Measurements from ENCODE around the gene C16orf92.

C16orf92 gene

DNA sequence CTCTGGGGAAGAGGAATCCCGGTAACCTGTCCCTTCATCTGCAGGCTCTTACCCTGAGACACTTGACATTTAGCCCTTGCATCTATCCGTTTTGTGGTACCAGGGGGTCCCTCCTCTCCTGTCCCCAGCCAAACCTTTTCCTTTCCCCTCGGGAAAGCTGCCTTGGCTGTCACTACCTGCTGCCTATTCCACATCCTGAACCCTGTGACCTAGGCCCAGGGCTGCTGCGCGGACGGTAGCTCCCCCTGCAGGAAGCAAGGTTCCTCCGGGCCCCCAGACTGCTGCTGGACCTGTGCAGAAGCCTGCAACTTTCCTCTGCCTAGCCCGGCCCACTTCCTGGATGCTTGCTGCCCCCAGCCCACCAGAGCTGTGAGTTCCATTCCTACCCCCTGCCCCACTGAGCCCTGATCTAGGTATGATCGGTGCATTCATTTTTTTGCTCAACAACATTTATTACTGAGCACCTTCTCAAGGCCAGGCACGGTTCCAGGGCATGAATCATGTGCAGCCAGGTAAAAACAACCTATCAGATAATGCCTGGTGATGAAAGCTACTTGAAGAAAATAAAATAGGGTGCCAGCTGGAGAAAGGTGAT lies 32.1 kb downstream of the C16orf92 start:
- DNase-seq (ENCODE audit: low read depth in 1 of 2, low spot score in 1 of 2), result no peak

DNA sequence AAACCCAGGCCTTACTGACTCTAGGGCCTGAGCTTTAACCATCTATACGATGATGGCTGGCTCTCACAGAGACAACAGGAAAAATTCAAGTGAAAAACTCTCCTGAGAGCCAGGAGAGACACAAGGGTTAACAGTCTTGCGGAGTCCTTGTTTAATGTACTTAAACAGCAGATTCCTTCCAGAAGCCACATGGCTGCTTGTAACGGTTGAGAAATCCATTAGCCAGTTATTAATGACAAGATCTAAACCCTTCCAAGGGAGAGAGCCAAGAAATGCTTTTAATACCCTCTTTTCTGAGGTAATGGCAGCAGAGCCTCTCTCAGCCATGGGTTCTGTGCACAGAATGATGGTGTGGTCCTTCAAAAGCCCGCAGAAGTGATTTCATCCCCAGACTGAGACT lies 37.3 kb downstream of the C16orf92 start:
- DNase-seq (ENCODE audit: low read depth in 1 of 2, low spot score in 1 of 2), result no peak

DNA sequence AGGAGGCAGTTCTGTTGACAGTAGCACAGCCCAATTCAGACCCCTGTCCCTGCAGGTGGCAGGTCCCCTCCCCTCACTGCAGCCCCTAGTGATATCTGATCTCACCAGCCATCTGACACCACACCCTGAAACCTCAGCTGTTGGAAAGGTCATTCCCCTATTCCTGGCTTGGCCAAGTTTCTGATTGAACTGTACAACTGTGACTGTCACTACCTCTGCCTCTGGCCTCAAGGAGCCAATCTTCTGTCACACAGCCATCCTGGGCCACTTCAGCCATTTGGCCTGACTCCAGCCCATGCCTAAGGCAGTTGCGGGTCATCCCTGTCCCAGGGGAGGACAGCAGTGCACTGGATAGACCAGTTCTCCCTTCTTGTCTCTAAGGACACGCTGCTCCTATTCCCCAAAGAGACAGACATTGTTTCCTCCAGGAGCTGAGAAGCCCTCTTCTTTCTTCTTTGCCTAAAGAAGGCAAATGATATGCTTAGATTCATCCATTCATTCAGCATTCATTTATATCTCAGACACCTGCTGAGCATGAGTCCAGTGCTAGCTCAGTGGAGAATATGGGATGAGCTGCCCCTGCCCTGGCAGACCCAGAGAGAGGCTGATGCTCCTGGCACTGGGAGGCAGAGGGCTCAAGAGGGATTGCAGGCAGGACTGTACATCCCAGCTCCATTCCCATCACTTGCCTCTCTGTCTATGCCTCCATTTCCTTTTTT lies 38.0 kb downstream of the C16orf92 start:
- no peak for DNase-seq (ENCODE audit: low read depth in 1 of 2, low spot score in 1 of 2)

DNA sequence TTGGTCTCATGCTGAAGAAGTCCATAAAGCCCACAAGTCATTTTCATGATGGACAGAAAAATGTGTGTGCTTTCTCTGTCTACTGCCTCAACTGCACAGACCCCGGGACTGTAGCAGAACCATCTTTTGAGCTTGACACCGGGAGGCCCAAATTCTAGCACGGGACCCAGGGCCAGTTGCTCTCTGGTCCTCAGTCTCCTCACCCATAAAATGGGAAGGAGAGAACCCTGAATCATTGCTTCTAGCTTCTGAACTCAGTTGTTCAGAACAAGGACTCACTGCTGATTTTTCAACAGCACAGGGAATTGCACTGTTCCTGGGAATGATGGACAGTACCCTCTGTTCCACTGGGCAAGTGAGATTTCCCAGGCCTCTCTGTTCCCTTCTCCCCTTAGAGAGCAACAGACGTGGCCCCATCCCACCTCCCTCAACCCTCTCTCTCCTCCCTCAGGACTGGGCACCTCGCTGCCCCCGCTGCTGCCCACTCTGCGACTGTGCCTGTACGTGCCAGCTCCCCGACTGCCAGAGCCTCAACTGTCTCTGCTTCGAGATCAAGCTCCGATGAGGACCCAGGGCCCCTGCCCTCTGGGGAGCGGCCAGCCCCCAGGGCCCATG lies 40.4 kb downstream of the C16orf92 start:
- no peak for DNase-seq (ENCODE audit: low read depth in 1 of 2, low spot score in 1 of 2)

DNA sequence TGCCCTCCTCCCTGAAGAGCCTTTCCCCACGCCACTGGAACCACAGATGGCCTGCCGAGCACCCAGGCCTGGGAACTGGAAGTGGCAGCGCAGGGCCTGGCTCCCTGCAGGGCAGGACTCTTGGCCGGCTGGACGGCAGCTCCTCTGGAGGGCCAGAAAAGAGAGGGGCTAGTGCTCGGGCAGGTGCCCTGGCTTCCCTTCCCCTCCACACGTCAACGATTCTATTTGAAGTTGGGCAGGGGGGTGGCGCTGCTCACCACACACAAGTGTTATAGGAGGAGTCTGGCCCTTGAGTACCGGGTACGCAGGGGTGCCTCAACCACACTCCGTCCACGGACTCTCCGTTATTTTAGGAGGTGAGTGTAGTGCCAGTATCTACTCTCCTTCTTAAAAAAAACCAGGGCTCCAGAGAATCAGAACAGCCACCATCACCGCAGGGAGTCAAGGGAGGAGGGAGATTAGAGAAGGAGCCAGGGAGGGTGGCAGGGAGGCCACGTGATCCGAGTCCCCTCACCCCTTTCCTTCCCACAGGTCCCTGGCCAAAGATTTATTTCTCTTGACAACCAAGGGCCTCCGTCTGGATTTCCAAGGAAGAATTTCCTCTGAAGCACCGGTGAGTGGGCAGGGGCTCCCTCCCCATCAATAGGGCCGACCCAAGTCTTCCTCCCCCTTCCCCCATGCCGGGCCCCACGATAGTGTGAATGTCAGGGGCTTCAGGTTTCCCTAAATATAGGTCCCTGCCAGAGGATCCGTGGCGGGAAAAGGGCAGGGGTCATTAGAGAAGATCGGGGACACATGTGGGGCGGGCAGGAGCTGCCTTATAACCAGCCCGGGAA lies 41.1 kb downstream of the C16orf92 start:
- DNase-seq (ENCODE audit: low read depth in 1 of 2, low spot score in 1 of 2), result peak; percentile 39 to 45

DNA sequence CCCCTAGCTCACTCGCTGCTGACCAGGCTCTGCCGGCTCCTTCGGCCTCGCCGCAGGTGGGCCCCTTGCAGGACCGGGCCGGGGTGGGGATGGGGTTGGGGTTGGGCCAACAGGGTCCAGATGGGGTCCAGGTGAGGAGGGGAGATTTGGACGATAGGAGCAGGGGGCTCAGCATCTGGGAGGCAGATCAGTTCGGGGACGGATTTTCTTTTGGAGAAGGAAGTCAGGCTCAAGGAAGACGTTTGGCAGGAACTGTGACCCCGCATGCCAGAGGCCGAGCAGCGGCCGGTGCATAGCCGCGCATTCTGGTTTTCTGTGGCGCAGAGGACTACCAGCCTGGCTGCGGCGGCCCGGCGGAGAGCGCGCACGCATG lies 41.7 kb downstream of the C16orf92 start:
- DNase-seq (ENCODE audit: low read depth in 1 of 2, low spot score in 1 of 2), result no peak

DNA sequence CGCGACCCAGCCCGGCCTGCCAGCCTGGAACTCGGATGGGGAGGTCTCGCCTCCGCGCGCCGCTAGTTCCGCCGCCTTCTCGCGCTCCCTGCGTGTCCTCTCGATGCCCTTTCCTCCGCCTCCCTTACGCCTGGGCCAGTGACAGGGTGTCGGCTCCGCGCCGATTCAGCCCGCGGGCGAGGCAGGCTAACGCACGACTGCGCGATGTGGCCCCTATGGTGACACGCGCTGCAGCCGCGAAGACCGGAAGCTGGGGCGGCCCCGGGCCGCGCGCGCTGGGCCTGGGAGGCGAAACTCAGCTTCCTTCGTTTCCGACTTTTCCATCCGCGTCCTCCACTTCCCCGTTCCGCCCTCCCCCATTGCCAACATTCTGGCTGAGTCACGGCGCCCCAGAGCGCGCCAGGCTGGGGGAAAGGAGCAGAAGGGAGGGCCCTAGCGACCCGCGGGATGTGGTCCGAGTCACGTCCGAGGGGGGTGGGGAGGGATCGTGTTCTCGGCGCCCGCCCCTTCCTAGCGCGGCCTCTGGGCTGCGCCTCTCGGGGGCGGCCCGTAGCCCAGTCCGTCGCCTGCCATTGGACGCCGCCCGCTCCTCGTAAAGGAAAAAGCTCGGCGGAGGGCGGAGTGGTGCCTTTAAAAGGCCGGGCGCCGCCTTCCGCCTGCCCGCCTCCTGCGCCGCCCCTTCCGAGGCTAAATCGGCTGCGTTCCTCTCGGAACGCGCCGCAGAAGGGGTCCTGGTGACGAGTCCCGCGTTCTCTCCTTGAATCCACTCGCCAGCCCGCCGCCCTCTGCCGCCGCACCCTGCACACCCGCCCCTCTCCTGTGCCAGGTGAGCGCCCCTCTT lies 42.3 kb downstream of the C16orf92 start, which contains the start of gene ALDOA:
Gene ALDOA (plus strand): TSS at position 659 of the 841 bp plus-strand sequence. CDS start 1,138 bp downstream, outside the sequence.
- DNase-seq (ENCODE audit: low read depth in 1 of 2, low spot score in 1 of 2), result peak; percentile 87 to 92

DNA sequence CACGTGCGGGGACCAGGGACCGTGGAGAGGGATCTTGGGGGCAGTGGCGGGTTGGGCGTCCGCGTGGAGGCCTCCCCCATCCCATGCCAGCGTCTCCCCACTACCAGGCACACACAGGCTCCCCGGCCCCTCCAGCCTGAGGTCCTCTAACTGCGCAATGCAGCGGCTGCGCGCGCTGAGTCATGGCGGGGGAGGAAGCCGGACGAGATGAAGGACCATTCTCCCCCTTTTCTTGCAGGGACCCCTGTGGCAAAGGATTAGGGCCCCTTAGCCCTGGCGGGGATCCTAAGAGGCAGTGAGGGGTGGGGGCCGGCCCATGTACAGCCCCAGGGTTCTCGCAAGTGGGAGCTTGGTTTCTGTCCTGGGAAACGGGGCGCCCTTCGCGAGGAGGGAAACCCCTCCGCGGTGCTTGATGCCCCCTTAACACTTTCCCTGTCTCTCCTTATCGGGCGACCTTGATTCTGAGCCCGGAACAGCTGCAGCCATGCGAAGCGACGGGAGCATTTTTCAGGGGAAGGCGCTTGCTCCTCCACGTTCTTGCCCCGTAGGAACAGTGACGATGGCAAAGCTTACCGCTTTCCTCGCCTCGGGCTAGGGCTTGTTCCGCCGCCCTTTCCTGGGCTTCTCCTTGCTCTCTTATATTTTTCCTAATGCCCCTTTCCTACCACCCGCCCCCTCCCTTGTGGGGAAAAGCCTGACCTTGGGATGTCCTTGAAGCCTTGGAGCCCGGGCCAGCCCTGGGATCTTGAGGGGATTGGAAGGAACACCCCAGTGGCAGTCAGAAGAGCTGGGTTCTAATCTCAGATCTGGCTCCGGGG lies 43.2 kb downstream of the C16orf92 start:
- no peak for DNase-seq (ENCODE audit: low read depth in 1 of 2, low spot score in 1 of 2)

DNA sequence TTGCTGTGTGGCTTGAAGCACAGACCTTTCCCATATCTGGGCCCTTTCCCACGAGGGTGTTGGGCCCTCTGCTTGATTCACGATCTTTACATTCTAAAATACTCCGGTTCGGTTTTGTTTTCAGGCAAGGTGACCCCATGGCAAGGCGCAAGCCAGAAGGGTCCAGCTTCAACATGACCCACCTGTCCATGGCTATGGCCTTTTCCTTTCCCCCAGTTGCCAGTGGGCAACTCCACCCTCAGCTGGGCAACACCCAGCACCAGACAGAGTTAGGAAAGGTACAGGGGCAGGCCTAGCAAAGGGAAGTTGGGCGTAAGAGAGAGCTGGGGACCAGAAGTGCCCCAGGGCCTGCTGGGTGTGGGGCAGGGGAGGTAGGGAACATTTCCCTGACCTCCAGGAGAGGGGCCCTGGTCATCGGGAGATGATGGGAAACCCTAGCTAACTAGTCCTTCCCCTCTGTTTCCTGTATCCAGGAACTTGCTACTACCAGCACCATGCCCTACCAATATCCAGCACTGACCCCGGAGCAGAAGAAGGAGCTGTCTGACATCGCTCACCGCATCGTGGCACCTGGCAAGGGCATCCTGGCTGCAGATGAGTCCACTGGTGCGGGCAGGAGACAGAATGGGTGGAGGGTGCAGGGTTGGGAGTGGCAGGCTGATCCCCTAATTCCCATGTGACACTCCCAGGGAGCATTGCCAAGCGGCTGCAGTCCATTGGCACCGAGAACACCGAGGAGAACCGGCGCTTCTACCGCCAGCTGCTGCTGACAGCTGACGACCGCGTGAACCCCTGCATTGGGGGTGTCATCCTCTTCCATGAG lies 44.0 kb downstream of the C16orf92 start:
- no peak for DNase-seq (ENCODE audit: low read depth in 1 of 2, low spot score in 1 of 2)

DNA sequence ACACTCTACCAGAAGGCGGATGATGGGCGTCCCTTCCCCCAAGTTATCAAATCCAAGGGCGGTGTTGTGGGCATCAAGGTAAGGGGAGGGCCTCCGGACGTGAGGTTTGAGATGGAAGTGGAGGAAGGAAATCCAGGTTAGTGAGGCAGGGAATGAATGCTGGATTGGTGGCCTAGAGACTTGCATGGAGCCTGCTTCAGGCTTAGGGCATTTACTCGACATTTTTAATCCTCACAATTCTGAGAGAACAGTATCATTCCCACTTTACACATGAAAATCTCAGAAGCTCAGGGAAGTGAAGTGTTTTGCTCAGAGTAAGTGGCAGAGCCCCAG lies 44.6 kb downstream of the C16orf92 start:
- no peak for DNase-seq (ENCODE audit: low read depth in 1 of 2, low spot score in 1 of 2)

DNA sequence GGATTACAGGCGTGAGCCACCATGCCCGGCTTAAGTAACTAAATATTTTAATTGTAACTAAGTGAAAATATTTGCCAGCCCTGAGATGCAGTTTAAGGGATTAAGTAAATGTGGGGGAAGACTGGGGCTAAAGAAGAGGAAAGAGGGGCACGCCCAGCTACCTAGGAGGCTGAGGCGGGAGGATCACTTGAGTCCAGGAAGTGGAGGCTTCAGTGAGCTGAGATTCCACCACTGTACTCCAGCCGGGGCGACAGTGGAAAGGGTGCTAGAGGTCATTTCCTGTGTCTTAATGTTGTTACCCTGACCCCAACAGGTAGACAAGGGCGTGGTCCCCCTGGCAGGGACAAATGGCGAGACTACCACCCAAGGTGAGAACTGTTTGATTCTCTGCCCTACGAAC lies 45.3 kb downstream of the C16orf92 start:
- DNase-seq (ENCODE audit: low read depth in 1 of 2, low spot score in 1 of 2), result no peak

DNA sequence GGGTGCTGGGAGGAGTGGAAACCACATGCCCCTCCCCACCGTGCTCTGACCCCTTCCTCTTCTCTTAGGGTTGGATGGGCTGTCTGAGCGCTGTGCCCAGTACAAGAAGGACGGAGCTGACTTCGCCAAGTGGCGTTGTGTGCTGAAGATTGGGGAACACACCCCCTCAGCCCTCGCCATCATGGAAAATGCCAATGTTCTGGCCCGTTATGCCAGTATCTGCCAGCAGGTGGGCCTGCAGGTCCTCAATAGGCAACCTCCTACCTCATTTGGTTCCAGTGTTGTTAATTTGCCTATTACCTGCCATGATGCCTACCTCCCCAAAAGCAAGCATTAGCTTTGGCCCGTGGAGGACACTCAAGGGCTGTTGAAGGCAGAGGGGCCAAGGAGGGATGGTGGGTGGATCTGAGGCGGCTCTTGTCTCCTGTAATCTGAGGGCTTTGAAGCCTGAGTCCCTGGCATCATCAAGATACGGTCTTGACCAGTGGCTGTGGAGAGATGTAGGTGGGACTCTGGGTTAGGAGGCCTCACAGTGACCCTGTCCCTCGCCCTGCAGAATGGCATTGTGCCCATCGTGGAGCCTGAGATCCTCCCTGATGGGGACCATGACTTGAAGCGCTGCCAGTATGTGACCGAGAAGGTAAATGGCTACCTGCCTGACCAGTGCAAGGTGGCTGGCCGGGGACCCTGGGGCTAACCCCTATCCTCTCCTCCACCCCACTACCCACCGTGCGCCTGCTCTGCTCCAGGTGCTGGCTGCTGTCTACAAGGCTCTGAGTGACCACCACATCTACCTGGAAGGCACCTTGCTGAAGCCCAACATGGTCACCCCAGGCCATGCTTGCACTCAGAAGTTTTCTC lies 46.0 kb downstream of the C16orf92 start:
- DNase-seq (ENCODE audit: low read depth in 1 of 2, low spot score in 1 of 2), result peak in 1 of 2 donors; percentile 34

DNA sequence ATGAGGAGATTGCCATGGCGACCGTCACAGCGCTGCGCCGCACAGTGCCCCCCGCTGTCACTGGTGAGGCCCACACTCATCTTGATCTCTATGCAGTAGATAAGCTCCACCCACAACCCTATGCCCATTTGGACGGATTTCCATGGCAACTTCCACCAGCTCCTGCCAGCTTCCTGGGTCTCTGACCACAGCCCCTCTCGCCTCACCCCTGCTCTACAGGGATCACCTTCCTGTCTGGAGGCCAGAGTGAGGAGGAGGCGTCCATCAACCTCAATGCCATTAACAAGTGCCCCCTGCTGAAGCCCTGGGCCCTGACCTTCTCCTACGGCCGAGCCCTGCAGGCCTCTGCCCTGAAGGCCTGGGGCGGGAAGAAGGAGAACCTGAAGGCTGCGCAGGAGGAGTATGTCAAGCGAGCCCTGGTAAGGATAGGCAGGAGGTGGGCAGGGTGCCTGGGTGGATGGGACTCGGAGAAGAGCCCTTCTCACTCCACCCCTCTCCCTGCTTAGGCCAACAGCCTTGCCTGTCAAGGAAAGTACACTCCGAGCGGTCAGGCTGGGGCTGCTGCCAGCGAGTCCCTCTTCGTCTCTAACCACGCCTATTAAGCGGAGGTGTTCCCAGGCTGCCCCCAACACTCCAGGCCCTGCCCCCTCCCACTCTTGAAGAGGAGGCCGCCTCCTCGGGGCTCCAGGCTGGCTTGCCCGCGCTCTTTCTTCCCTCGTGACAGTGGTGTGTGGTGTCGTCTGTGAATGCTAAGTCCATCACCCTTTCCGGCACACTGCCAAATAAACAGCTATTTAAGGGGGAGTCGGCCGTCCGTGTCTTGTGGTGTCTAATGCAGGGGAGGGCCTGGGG lies 46.8 kb downstream of the C16orf92 start:
- no peak for DNase-seq (ENCODE audit: low read depth in 1 of 2, low spot score in 1 of 2)

DNA sequence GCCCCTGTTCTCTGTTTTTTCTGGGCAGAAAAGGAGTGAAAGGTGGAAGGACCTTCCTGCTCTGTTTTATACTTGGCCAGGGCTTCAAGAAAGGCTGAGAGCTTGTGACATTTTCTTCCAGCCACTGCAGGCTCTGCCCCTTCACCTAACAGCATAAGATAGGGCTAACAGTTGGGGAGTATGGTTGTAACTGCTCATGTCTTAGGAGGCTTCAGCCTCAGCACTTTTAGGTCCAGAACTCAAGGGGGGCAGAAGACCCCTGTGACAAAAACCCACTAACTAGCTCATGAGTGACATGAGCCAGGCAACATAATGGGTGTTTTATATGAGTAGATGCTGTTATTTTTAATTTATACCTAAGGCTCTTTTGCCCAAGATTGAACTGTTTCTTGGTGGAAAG lies 47.5 kb downstream of the C16orf92 start:
- DNase-seq (ENCODE audit: low read depth in 1 of 2, low spot score in 1 of 2), result no peak

All from activated T-helper 1 cell treated with anti-CD3 and anti-CD28 coated beads, Interleukin-2, amount 50 U/mL, for 16 hours (primary cell).